NK-92 (cell line): Measurements from ENCODE around the gene GALNT10.

Experiments
- DNase-seq: peaks from one replicate; lab custom pipeline; 2025; ENCODE audit not compliant: unreplicated experiment; lab: John Stamatoyannopoulos, UW

Gene GALNT10

DNA sequence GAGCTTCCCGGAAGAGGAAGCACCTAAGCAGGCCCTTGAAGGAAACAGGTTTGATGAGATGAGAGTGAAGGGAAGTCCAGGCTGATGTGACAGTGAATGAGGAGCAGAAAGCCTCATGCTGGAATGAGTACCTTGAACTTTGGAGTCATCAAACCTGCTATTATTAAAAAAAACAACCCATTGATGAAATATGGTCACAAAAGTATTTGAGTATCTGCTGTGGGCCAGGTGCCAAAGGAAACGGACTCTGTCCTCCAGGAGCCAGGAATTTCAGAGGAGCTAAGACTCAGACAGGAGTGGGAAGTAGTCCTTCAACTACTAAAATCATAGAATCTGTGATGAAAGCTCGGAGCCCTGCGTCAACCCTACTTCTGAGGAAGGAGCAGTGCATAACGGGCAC is 275.6 kb downstream of the GALNT10 start:
- DNase-seq, result no peak

DNA sequence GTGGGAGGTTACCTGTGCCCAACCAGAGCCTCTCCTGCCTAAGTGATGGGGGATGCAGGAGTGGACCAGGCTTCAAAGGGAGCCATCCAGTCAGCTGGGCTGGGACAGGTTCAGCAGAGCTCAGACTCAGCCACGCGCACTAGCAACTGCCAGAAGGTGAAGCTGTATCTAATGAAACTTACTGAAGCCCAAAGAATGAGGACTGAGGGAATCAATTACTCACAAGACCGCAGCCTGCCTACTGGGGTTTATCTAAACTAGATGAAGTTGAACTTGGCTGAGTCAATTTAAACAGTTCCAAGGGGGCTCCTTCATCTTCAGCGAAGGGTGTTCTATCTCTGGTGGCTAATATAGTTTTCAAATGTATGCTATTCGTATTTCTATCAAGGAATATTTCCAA is 276.1 kb downstream of the GALNT10 start:
- no peak for DNase-seq

DNA sequence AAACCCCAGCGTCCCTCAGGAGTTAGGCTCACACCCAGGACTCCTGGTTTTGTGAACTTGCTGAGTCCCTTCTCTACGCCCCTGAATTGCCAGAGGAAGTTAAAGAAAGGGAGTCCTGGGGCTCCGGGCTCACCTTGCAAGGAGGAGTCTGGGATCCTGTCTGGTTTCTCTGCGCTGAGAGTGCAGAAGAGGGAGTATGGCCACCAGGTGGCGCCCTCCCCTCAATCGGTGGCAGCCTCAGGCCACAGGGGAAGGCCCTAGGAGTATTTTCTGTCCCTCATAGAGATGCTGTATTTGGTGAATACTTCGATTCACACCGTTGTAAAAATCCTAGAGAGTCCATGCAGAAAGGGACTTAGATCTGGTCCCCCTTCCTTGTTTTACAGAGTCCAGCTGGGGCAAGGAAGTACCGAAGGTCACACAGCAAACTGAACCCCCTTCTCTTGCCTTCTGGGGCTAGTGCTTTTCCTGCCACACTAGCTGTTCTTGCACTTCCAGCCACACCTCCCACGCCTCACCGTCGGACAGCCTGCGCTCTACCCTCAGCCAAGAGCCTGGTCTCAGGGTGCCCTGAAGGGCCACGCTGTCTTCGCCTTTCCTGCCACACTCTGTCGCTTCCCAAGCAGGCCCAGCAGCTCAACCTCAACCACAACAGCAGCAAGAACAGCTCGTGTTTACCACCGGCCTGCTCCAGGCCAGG is 277.3 kb downstream of the GALNT10 start:
- no peak for DNase-seq

DNA sequence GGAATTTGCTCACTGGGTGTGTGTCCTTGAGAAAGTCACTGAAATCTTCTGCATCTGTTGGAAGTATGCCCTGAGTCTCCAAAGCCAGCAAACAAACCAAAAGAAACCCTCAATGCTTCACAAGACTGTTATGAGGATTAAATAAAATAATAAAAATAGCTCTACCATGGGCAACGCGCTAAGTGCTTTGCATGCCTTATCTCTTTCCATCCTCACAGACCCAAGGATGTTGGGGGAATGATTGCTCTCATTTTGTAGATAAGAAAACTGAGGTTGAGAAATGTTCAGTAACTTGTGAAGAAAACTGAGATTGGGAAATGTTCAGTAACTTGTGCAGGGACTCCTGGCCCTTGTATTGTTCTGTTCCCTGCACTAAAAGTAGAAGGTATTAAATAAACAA is 279.6 kb downstream of the GALNT10 start:
- no peak for DNase-seq
